Measurements from ENCODE around the gene CUL4A. TPM values are rescaled to one million over a fixed set of nuclear protein-coding genes. Genes with fewer than 3 reads are reported as not detected.
A peak's percentile ranks its signal among the peaks of the same experiment; 100 is the strongest.

The CUL4A gene
- total RNA-seq, 4 donors from 2014 or later = 87.6 to 150 (median 110) TPM

- DNase-seq = peak; percentile 26
- H3K27ac ChIP-seq = peak overlapping the region in 3 of 4 donors; percentile 5 to 41 (median 19)
These were observed 7.0 kb downstream of the CUL4A start for GRCh38 chr13:113216254-113217048.

GRCh38 chr13:113218586-113218985 lies 9.2 kb downstream of the CUL4A start:
- Histone ChIP-seq H3K27me3 (no peaks in the 10 kb centered on the region), H3K27ac (no peak overlapping the region), H3K4me1 (peaks cover 8 to 39% (median 27%) of the 10 kb centered on the region in 4 donors), H3K9me3 (no peaks in the 10 kb centered on the region), H3K4me3 (no peak overlapping the region), H3K36me3 (no peaks in the 10 kb centered on the region)
- intact Hi-C loops (cut with DNase I; ENCODE audit: low total_unique reads) (no loop called here), in situ Hi-C loops (cut with MboI; ENCODE audit: low pct_ligation_motif_present in 1 of 4, low pct_unique_long_range_greater_than_20kb in 1 of 4, low sequenced_read_pairs in 3 of 4) (no loop called here)
- TF ChIP-seq CTCF (IDR thresholded peaks at IDR 0.05) = no peak
- no peak for TF ChIP-seq EP300 (IDR thresholded peaks at IDR 0.05; ENCODE audit: low read depth)
- no peak for TF ChIP-seq POLR2AphosphoS5 (IDR thresholded peaks at IDR 0.05)
- no peak for TF ChIP-seq POLR2A (IDR thresholded peaks at IDR 0.05)
- WGBS, 2 donors (ENCODE audit: low coverage in 1 of 2) = 62% methylated on average over 3 of the region's 3 CpGs; no CpG with 5 or more reads in 1 of the 2 donors
- DNase-seq = no peak

More at GRCh38 chr13:113216254-113217048, 7.0 kb downstream of the CUL4A start:
- Histone ChIP-seq H3K4me1 (peaks cover 8 to 52% (median 27%) of the 10 kb centered on the region in 4 donors), H3K27me3 (no peaks in the 10 kb centered on the region), H3K36me3 (no peaks in the 10 kb centered on the region), H3K4me3 (no peak overlapping the region), H3K9me3 (no peaks in the 10 kb centered on the region)
- intact Hi-C loops (cut with DNase I; ENCODE audit: low total_unique reads) (no loop called here), in situ Hi-C loops (cut with MboI; ENCODE audit: low pct_ligation_motif_present in 1 of 4, low pct_unique_long_range_greater_than_20kb in 1 of 4, low sequenced_read_pairs in 3 of 4) (no loop called here)
- 28 to 33% methylated on average over 3 to 7 of the region's 7 CpGs for WGBS, 2 donors (ENCODE audit: low coverage in 1 of 2)
- no peak for TF ChIP-seq POLR2A (IDR thresholded peaks at IDR 0.05)
- no peak for TF ChIP-seq POLR2AphosphoS5 (IDR thresholded peaks at IDR 0.05)
- TF ChIP-seq EP300 (IDR thresholded peaks at IDR 0.05; ENCODE audit: low read depth) = no peak
- no peak for TF ChIP-seq CTCF (IDR thresholded peaks at IDR 0.05)

- Histone ChIP-seq H3K4me3 (no peak overlapping the region), H3K9me3 (no peaks in the 10 kb centered on the region), H3K27me3 (no peaks in the 10 kb centered on the region), H3K4me1 (peaks cover 8 to 36% (median 27%) of the 10 kb centered on the region in 4 donors), H3K27ac (no peak overlapping the region), H3K36me3 (no peaks in the 10 kb centered on the region)
- no peak for TF ChIP-seq EP300 (IDR thresholded peaks at IDR 0.05; ENCODE audit: low read depth)
- TF ChIP-seq POLR2A (IDR thresholded peaks at IDR 0.05) = no peak
- no peak for TF ChIP-seq CTCF (IDR thresholded peaks at IDR 0.05)
- no peak for TF ChIP-seq POLR2AphosphoS5 (IDR thresholded peaks at IDR 0.05)
- intact Hi-C loops (cut with DNase I; ENCODE audit: low total_unique reads) = no loop called here
- WGBS, 2 donors (ENCODE audit: low coverage in 1 of 2) = 80 to 88% methylated on average over 1 to 14 of the region's 14 CpGs
- DNase-seq = no peak
- in situ Hi-C loops (cut with MboI; ENCODE audit: low pct_ligation_motif_present in 1 of 4, low pct_unique_long_range_greater_than_20kb in 1 of 4, low sequenced_read_pairs in 3 of 4) = no loop called here
These were observed 10.0 kb downstream of the CUL4A start for GRCh38 chr13:113219256-113219940.

- peak; percentile 65 for DNase-seq
- 44% methylated on average over 13 of the region's 13 CpGs; no CpG with 5 or more reads in 1 of the 2 donors for WGBS, 2 donors (ENCODE audit: low coverage in 1 of 2)
- Histone ChIP-seq H3K27ac (peak overlapping the region in 1 of 4 donors; percentile 29), H3K9me3 (no peaks in the 10 kb centered on the region), H3K4me1 (peaks cover 8 to 30% (median 25%) of the 10 kb centered on the region in 4 donors), H3K36me3 (peaks cover 0 to 5% (median 1%) of the 10 kb centered on the region in 4 donors), H3K27me3 (no peaks in the 10 kb centered on the region), H3K4me3 (no peak overlapping the region)
- TF ChIP-seq EP300 (IDR thresholded peaks at IDR 0.05; ENCODE audit: low read depth) (no peak), POLR2A (IDR thresholded peaks at IDR 0.05) (no peak), CTCF (IDR thresholded peaks at IDR 0.05) (no peak), POLR2AphosphoS5 (IDR thresholded peaks at IDR 0.05) (no peak)
- intact Hi-C loops (cut with DNase I; ENCODE audit: low total_unique reads) (no loop called here), in situ Hi-C loops (cut with MboI; ENCODE audit: low pct_ligation_motif_present in 1 of 4, low pct_unique_long_range_greater_than_20kb in 1 of 4, low sequenced_read_pairs in 3 of 4) (no loop called here)
These were observed 10.8 kb downstream of the CUL4A start for GRCh38 chr13:113220141-113220598.

Data from transverse colon (tissue), 4 donors.